Hindlimb muscle (tissue), 1 donor: Measurements from ENCODE around the gene GBF1. TPM values are rescaled to one million over a fixed set of nuclear protein-coding genes. Genes with fewer than 3 reads are reported as not detected.

Experiments used
- DNase-seq: peaks from one replicate; pipeline ENCODE4 v3.0.0-alpha.2; 2013
- polyA plus RNA-seq: library from polyadenylated mRNA; unstranded; fragments of 120-200 nt; gene quantifications from one replicate; pipeline ENCODE4 v1.2.1, GENCODE V29; 2013; ENCODE audit not compliant: insufficient read length

The GBF1 gene
- polyA plus RNA-seq, 1 donor, result 56.2 TPM

DNA sequence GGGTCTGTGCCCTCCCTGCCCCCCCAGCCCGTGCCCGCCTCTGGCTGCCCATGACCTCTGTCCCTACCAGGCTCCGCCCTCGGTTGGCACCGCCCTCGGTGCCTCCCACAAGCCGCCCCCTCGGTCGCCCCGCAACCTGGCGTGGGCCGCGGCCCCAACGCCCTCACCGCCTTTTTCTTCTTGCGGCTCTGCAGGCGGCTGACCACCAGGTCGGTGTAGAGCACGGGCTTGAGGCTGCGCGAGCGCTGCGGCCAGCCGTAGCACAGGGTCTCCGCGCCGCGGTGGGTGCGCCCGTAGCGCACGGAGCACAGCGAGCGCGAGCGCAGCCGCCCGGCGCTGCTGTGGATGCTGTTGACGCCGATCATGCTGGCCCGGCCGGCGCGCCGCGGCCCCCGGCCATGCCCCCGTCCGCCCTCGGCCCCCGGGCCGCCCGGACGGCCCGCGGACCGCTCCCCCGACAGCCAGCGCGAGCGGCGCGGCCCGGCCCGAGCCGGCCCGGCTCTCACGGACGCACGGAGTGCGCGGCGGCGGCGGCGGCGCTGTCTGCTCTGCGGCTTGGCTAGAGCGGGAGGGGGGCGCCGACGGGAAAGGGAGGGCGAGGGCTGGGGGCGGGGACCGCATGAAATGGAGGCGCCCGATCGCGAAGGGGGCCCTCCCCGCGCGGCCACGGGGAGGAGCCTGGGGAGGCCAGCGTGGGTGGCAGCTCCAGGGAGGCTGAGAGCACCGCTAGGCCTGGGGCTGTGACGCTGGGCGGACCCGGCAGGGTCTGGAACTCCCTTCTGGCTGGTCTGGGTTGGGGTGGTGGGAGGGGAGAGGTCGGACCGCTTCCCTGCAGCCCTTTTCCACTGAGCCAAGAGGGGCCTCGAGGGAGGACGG is 163.6 kb downstream of the GBF1 start:
- peak; percentile 77 for DNase-seq

DNA sequence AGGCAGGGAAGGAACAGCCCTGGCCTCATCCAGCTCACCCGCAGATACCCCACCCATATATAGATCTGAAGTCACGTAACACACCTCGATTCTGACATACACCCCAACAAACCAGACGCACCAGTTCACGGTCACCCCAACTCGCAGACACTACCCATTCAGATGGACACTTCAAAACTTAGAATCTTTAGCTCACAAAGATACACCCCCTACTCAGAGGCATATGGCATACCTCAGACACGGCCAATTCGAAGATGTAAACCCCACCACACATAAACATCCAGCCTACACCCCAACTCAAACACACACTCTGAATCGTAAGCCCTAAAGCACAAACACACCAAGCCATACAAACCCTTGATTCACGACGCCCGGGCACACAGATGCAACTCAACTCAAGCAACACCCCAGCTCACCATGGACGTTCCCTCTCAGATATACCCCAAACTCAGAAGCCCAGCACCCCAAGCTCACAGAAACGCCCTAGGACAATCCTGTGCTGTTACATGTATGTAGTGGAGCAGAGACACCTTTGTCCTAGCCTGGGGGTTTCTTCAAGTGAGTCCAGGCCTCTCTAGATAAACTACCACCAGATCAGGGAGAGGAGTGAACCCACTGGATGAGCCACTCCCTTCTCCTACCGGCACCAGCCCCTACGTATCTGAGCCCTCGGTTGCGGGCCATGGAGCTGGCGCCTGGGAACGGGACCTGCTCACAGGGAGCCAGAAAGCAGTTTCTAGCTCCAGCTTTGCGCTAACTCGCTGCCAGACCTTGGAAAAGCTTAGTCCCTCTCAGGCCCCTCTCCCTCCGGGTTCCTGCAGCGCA is 164.5 kb downstream of the GBF1 start:
- no peak for DNase-seq

DNA sequence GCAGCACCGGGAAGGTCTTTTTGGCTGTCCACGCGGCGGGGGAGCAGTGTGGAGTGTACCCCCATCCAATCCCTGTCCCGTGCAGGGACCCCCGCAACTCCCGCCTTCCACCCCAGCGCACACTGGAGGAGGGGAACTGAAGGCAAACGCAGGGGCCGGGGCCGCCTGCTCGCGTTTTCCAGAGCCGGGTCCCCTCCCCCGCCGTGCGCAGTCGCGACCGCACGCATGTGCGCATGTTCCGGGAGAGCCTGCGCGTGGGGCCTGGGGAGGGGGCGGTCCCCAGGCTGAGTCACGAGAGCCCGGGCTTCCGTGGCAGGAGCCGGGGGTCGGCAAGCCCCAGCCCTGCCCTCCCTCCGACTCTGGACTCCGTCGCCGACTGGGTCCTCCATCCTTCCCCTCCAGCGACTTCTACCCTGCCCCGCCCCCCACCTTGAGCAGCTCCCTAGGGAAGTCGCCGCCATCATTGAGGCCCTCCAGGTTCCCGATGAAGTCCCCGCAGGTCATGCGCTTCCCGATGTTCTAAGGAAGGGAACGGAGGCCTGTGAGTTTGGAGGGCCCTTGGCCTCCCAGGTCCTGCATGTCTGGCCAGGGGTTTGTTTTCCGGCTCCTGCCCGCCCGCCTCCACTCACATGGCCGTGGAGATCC is 165.2 kb downstream of the GBF1 start:
- peak; percentile 76 for DNase-seq

DNA sequence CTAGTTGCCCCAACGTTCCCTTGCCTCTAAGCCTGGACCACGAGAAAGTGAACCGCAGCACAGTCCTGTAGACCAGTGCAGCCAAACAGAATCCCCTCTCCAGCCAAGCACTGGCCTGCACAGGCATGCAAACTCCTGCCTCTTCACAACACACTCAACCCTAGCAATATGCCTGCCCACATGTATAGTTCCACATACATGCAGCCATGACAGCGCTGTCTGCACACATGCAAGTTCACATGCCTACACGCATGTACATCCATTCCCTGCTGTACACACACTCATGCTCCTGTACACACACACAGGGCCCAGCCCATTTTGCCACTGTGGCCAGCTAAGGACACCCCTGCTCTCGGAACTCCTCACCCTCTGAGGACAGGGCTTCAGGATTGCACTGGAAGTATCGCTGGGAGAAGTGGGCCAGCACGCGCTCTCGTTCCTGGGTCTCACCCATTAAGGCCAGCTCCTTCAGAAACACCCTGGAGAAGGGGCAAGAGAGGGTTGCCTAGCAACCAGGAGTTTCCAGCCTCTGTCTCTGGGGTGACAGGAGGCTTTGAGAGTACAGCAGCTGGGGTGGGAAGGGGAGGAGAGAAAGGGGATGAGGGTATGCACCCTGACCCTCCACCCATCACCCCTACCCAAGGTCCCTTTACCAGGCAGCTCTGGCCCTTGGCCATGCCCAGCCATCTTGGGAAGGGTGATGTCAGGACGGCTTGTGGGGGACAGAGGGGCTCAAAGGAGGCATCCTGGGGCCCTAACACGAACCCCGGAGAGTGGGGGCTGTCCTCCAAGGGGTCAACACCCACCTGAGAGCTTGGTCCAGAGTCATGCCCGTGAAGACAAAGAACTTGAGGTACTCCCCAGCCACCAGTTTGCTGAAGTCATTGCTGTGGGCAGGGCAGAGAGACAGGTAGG is 166.3 kb downstream of the GBF1 start:
- no peak for DNase-seq

DNA sequence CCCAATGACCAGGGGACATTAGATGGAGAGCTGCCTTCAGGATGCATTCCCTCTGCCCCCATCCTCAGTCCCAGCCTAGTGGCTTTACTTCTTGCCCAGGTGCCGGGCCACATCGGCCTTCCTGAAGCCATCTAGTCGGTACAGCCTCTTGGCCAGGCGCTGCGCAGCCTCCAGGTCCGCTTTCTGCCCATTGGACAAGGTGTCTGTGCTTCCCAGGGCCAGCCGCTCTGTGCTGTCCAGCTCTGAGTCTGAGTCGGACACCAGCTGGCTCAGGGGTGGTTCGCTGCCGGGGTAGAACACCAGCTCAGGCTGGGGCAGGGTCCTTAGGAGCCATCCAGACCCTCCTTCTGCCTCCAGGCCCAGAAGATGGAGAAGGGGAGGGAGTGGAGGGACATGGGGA is 167.0 kb downstream of the GBF1 start:
- DNase-seq, result no peak

DNA sequence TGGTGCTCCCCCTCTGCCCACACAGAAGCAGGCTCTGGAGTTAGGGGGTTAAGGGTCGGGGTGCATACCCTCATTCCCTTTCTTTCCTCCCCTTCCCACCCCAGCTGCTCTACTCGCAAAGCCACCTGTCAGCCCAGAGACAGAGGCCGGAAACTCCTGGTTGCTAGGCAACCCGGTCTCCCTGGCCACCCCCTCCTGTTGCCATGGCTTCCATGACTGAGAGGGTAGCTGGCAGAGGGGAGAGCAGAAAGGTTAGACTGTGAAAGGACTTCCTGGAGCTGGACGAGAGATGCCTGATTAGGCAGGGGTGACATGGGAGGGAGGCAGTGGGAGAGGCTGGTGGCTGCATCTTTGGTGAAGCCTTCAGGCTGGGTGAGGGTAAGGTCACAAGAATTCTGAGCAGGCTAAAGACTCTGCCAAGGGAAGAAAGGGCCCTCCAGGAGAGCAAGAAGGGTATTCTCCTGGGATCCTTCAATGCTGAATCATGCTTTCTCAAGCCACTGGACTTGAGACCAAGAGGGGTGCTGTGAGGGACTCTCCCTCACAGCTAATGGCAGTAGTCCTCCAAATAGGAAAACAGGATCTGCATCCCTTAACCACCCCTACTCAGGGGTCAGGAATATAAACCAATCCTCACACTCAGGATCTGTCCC is 167.8 kb downstream of the GBF1 start:
- DNase-seq, result no peak

DNA sequence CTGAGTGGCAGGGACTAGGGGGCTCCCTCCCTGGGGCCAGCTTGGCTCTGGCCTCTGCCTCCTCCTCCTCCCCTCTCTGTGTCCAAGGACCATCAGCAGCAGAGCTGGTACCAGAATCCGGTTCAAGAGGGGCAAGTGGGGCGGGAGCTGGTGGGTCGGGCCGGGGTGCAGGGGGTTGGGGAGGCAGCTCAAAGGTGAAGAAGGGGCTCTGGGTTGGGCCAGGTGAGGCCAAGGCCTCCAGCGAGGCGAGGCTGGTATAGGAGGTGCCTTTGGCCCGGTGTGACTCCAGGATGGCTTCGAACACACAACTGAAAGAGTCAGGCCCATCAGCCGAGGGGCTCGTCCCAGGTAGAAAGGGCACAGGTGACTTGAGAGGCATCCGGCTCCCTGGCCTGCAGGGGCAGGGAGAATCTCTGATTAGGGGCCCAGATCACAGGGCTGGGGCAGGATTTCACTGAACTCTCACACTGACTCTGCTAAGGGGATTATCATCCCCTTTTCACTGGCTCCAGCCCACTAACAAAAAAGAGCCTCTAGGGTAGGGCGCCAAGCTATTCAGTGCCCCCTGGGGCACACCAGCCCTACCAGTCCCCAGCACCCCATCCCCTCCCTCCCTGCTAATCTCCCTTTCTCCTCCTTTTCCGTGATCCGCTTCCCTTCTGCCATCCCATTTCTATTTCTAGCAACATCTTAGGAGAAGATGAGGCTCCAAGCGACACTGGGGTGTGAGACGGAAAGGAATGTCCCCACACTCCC is 168.7 kb downstream of the GBF1 start:
- DNase-seq, result no peak

DNA sequence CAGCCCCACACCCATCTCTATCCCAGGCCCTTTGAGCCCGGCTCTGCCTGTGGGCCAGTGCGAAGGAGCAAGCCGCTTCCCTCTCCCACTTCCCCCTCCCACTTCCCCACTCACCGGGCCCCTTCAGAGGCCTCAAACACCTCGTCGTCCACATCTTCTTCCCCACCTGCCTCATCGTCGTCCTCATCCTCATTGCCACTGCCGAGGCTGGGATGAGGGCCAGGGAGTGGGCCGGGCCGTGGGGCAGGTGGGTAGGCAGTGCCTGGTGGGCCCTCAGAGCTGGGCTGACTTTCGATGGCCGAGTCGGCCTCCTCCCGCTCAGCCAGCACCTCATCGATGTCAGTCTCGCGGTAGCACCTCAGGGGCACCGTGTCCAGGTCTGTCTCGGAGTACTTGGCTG is 169.4 kb downstream of the GBF1 start:
- no peak for DNase-seq

DNA sequence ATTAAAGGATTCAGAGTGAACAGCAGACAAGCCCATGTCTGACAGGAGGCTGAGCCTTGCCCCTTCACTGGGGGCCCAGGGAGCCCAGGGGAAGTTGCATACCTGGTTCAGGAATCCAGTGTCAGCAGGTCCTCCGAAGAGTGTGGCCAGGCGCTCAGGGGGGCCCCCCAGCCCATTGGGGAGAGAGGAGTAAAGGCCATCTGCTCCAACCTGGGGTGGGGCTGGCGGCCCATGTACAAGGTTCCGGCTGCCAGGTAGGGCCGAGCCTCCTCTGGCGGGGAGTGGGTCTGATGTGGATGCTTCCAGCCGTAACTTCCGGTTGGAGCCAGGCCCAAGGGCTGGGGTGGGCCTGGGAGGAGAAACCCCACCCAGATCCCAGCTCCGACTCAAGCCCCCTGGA is 171.0 kb downstream of the GBF1 start:
- no peak for DNase-seq

DNA sequence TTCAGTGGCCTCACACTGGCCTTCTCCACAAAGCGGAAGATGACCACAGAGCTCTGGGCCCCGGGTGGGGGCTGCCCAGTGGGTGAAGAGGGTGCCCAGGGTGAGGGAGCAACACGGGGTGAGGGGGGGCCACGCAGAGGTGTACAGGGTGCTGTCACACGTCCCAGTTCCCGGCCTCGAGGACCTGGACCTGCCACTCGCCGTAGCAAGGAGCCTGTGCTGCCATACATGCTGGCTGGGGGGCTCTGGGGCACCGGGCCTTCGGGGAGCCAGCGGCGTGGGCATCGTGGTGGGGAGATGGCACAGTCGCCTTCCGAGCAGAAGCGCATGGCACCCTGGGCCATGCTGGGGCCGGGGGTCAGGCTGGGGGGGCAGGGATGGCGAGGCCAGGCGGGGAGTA is 171.4 kb downstream of the GBF1 start:
- no peak for DNase-seq

DNA sequence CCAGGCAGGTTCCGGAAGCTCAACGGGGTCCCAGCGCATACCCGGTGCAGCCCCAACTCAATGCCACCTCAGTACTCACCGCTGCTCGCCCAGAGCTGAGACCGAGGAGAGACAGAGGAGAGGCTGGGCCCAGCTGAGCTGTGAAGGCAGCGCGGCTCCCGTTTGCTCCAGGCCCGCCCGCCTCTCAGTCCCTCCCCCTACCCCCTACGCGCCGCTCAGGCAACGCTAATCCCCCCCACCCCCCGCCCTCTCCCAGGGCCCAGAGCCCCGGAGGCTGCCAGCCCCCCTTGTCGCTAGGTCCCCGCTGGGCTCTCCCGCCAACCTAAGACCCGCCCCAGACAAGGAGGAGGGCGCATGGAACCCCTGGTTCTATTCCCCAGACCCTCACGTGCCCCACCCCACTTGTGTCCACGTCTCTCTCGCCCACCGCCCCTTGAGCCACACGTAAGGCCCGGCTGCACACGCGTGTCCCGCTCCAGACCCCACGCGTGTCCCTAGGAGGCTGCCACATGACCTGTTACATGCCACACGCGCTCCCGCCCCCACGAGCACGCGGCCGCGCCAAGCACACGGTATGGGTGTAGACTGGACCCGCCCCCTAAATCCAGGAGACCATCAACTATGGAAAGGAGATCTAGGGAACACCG is 173.4 kb downstream of the GBF1 start, which contains the start of gene PSD:
Gene PSD, minus strand, starts transcription at position 164 of the 647 bp plus-strand sequence. CDS start 1,747 bp downstream, outside the sequence.
- DNase-seq, result no peak

DNA sequence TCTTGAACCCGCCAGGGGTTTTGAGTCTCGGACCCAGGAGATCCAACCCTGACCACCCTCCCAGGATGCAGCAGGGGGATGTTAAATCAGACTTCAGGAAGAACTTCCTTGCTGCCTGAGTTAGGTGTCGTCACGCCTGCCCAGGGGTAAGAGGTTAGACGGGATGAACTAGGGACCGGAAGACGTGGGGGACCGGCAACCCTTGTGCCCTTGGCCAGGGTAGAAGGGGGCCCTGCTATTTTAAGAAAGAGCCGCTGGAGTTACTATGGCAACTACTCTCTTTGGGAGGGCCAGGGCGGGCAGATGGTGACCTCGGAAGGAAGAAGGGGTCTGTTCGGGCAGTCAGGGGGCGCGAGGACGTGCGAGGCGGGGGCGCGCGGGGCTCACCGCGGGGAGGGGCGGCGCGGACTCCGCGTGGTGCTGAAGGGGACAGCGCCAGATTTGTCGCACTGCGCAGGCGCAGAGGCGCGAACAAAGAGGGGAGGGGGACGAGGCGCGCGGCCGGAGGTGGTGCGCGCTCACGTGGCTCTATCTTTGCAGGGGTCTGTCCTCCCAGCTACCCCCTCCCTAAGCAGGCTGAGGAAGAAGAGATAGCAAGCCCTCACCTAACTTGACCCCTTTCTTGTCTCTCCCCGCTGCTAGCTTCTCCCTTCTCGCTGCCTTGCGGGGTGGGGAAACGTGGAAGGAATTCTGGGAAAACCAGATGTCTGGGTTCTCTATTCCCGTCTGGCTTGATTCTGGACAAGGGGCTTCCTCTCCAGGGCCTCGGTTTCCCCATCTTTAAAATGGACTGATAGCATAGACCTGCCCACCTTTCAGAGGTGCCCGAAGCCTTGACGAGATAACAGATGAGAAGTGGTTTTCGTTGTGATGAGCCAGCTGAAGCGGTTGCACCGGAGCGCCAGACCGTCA is 174.2 kb downstream of the GBF1 start:
- DNase-seq, result peak; percentile 62

DNA sequence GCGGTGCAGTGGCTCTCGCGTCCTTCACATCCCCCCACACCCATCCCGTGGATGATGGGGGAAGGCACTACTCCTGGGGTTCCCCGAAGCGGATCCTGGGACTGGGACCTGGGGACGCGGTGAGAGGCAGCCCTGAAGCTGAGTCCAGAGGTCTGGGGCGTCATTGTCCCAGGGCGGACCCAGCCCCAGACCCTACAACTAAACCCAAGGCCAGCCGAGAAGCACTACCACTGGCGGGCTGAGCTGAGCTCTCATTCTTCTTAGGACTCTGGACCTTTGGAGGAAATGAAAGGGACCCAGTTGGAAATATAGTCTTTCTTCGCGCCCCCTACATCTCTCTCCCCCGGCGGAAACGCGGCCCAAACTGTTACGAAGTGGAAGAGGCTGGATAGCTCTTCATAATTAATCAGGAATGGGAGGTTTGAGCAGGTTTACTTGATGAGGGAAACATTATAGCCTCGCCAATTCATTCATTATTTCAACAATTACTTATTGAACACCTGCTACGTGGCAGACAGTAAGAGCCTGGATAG is 174.9 kb downstream of the GBF1 start:
- no peak for DNase-seq

DNA sequence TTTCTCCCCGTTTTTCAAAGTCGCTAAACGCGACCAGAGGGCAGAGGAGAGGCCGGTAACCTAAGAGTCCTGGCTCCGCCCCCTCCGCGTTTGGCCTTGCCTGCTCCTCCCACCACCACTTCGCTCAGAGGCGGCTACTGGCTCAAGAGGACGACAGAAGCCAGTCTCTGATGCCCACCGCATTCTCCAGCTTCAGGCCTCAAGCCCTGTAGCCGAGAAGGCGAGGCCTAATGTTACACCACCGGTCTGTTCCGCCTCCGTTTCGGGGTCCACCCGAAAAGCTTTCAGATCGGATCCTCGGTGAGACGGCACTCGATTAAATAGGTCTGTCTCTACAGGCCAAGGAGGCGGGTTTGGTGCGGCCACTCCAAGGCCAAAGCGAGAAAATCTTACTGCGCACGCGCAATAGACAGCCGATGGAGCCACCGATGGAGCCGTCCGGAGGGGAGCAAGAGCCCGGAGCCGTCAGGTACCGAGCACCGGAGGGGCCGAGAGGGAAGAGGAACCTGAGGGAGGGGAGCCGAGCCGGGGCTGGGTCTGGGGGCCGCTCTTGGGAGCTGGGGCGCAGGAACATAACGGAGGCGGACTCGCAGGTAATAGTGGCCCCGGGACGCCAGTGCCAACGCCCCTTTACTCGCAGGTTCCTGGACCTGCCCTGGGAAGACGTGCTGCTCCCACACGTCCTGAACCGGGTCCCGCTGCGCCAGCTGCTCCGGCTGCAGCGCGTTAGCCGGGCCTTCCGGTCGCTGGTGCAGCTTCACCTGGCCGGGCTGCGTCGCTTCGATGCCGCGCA is 175.6 kb downstream of the GBF1 start, which contains the start of gene FBXL15:
Gene FBXL15, plus strand, starts transcription at position 123 of the 793 bp plus-strand sequence. Its CDS starts 294 bp downstream, at position 417.
- peak; percentile 96 for DNase-seq

DNA sequence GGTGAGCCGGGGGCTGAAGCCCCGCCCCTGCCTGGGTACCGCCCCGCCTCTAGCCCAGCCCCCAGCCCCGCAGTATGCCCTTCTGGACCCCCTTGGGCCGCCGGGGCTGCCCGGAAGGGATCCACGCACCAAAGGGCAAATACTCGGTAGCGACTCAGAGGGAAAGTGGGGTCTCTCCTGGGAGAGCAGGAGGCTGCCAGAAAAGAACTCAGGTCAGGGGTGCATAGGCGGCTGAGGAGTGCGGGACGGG is 176.1 kb downstream of the GBF1 start:
- no peak for DNase-seq

DNA sequence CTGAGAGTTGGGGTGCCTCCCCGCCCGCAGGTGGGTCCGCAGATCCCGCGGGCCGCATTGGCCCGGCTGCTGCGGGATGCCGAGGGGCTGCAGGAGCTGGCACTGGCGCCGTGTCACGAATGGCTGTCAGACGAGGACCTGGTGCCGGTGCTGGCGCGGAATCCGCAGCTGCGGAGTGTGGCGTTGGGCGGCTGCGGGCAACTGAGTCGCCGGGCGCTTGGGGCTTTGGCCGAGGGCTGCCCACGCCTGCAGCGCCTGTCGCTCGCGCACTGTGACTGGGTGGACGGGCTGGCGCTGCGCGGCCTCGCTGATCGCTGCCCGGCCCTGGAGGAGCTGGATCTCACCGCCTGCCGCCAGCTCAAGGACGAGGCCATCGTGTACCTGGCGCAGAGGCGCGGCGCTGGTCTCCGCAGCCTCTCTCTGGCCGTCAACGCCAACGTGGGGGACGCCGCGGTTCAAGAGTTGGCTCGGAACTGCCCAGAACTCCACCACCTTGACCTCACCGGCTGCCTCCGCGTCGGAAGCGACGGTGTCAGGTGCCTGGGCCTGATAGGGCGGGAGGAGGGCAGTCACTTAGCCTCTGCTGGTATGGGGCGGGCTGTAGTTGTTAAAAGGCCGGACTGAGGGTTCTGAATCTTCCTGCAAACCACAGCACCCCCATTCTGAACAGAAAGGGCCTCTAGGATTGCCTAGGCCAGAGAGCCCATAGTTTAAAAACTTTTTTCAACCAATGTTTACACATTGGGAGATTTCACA is 176.6 kb downstream of the GBF1 start:
- no peak for DNase-seq

DNA sequence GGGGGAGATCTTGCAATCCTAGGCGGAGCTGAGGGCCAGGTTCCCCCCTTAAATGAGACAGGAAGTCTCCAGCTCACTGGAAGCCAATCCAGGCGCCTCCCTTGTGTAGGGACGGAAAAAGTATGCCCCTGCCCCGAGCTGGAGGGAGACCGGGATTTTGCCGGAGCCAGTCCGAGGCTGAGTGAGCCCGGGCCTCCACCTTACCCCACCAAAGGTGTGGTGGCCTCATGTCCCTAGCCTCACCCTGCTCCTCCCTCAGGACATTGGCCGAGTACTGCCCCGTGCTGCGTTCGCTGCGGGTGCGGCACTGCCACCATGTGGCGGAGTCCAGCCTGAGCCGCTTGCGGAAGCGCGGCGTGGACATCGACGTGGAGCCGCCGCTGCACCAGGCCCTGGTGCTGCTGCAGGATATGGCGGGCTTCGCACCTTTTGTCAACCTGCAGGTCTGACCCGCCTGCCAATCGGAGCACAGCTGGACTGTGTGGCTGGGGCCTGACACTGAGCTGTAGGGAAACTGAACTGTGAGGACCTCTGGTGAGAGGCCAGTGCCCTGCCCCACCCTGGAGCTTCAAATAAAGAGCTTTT is 177.3 kb downstream of the GBF1 start:
- peak; percentile 70 for DNase-seq
